ENCODE results near the gene ATP13A2. TPM values are rescaled to one million over a fixed set of nuclear protein-coding genes. Genes with fewer than 3 reads are reported as not detected.
A peak's percentile ranks its signal among the peaks of the same experiment; 100 is the strongest.

ATP13A2 gene
- polyA plus RNA-seq, 1 donor (not counting 4 experiments of a cell fraction or from before 2014, with no cell fraction given): 19.7 TPM

GRCh38 chr1:17046334-17046657 lies 34.6 kb upstream of the ATP13A2 start:
- H3K36me3 ChIP-seq (ENCODE audit: control insufficient read depth in 2 of 2, extremely low read depth in 1 of 2, insufficient read depth in 2 of 2, low read length in 2 of 2): peaks cover 15 to 18% of the 10 kb centered on the region in 2 experiments
- H3K9me3 ChIP-seq (ENCODE audit: control insufficient read depth, low read depth, low read length): no peaks in the 10 kb centered on the region
- DNase-seq (ENCODE audit: low read depth, low spot score): no peak
- TF ChIP-seq CTCF (optimal IDR thresholded peaks at IDR 0.05 in 1 of 3, IDR thresholded peaks at IDR 0.05 in 1 of 3, conservative IDR thresholded peaks at IDR 0.05 in 1 of 3; ENCODE audit: extremely low read depth in 1 of 3, insufficient read depth in 2 of 3, low read length in 3 of 3) (no peak), EZH2 (IDR thresholded peaks at IDR 0.05; ENCODE audit: low read length) (no peak)
- peaks cover 4% of the 10 kb centered on the region for H3K4me1 ChIP-seq (ENCODE audit: control insufficient read depth, extremely low read depth, insufficient read depth, low read length)
- no peaks in the 10 kb centered on the region for H3K27me3 ChIP-seq (ENCODE audit: control insufficient read depth, extremely low read depth, insufficient read depth, low read length)
- H4K20me1 ChIP-seq (ENCODE audit: control insufficient read depth, extremely low read depth, insufficient read depth, low read length): no peaks in the 10 kb centered on the region
- H3K4me3 ChIP-seq (ENCODE audit: control insufficient read depth in 2 of 3, extremely low read depth in 1 of 3, insufficient read depth in 2 of 3, low read depth in 1 of 3, low read length in 3 of 3): no peak overlapping the region
- no peak for FAIRE-seq
- H3K4me2 ChIP-seq (ENCODE audit: control insufficient read depth, extremely low read depth, insufficient read depth, low read depth, low read length): no peak overlapping the region
- no peak overlapping the region for H3K27ac ChIP-seq (ENCODE audit: control insufficient read depth, insufficient read depth, low read length)
- no peak overlapping the region for H3K9ac ChIP-seq (ENCODE audit: control insufficient read depth, extremely low read depth, insufficient read depth, low read length)
- H3K79me2 ChIP-seq (ENCODE audit: control insufficient read depth, insufficient read depth, low read length): peaks cover 50% of the 10 kb centered on the region
- dilution Hi-C loops (cut with MboI; ENCODE audit: extremely low pct_ligation_motif_present, low sequenced_read_pairs): no loop called here
- H2AFZ ChIP-seq (ENCODE audit: control insufficient read depth, low read length): no peak overlapping the region
- no peaks in the 10 kb centered on the region for H3K9me1 ChIP-seq (ENCODE audit: control insufficient read depth, extremely low read depth, insufficient read depth, low read length)

GRCh38 chr1:17045634-17046333 lies 34.1 kb upstream of the ATP13A2 start:
- Histone ChIP-seq H3K9me3 (ENCODE audit: control insufficient read depth, low read depth, low read length) (no peaks in the 10 kb centered on the region), H3K36me3 (ENCODE audit: control insufficient read depth in 2 of 2, extremely low read depth in 1 of 2, insufficient read depth in 2 of 2, low read length in 2 of 2) (peaks cover 12 to 18% of the 10 kb centered on the region in 2 experiments), H4K20me1 (ENCODE audit: control insufficient read depth, extremely low read depth, insufficient read depth, low read length) (no peaks in the 10 kb centered on the region), H3K27ac (ENCODE audit: control insufficient read depth, insufficient read depth, low read length) (peak overlapping the region; percentile 10), H3K4me1 (ENCODE audit: control insufficient read depth, extremely low read depth, insufficient read depth, low read length) (peaks cover 4% of the 10 kb centered on the region), H3K4me2 (ENCODE audit: control insufficient read depth, extremely low read depth, insufficient read depth, low read depth, low read length) (peak overlapping the region; percentile 57), H2AFZ (ENCODE audit: control insufficient read depth, low read length) (no peak overlapping the region), H3K9me1 (ENCODE audit: control insufficient read depth, extremely low read depth, insufficient read depth, low read length) (no peaks in the 10 kb centered on the region), H3K4me3 (ENCODE audit: control insufficient read depth in 2 of 3, extremely low read depth in 1 of 3, insufficient read depth in 2 of 3, low read depth in 1 of 3, low read length in 3 of 3) (no peak overlapping the region), H3K79me2 (ENCODE audit: control insufficient read depth, insufficient read depth, low read length) (peaks cover 45% of the 10 kb centered on the region), H3K9ac (ENCODE audit: control insufficient read depth, extremely low read depth, insufficient read depth, low read length) (no peak overlapping the region), H3K27me3 (ENCODE audit: control insufficient read depth, extremely low read depth, insufficient read depth, low read length) (no peaks in the 10 kb centered on the region)
- DNase-seq (ENCODE audit: low read depth, low spot score): peak; percentile 9
- peak; percentile 72 for FAIRE-seq
- TF ChIP-seq EZH2 (IDR thresholded peaks at IDR 0.05; ENCODE audit: low read length) (no peak), CTCF (optimal IDR thresholded peaks at IDR 0.05 in 1 of 3, IDR thresholded peaks at IDR 0.05 in 1 of 3, conservative IDR thresholded peaks at IDR 0.05 in 1 of 3; ENCODE audit: extremely low read depth in 1 of 3, insufficient read depth in 2 of 3, low read length in 3 of 3) (peak; percentile 39 to 72 (median 60))
- dilution Hi-C loops (cut with MboI; ENCODE audit: extremely low pct_ligation_motif_present, low sequenced_read_pairs): no loop called here

All from keratinocyte (primary cell).